ENCODE data around the gene NRIP1.

The NRIP1 gene

DNA sequence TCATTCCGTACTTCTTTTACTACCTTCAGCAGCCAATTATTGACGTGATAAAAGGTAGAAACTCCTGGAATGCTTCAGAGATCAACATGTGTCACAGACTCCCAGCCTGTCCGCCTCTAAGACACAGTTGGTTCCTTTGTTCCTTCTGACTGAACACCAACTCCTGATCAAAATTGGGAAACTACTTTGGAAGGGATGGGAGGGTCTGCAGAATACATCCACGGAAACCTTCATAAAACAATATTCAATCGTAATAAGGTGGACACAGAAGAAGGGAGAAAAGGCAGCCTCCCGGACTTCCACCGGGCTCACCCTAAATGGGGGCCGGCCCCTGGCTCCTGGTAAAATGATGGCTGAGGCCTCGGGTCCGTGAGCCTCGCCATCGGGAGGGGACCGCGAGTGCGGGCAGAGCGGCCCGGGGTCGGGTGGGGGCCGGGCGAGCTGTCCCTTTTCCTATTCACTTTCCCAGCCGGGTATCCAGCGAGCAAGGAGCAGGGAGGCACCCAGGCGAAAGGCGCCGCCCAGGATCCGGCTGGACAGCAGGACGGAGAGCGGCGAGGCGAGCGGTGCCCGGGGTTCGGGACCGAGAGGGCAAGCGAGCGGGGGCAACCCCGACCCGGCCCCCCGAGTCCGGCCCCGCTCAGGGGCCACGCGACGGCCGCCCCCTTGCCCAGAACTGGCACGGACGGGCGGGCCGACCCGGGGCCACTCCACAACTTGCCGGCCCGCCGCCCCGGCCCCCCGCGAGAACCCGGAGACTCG, 805 bp downstream of the NRIP1 start:
- no peak for DNase-seq (ENCODE audit: low read depth)

GRCh38 chr21:15063081-15063813, 1.6 kb downstream of the NRIP1 start:
- no peak for DNase-seq (ENCODE audit: low read depth)

DNA sequence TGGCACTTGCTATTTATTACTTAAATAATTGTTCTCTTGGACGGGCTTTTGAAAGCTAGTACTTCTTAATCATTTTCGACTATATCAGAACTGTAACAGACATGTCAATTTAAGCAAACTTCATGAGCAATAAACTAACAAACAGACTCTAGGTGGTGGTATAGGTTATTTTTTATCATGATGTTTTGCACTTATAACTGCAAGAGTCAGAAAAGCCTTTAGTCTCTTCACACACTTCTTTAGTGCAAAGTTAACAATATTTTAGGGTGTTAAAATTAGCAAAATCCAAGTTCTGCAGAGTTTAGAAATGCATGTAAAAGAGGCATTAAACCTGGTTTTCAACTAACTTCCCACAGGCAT, 2.2 kb downstream of the NRIP1 start:
- no peak for DNase-seq (ENCODE audit: low read depth)

- no peak for DNase-seq (ENCODE audit: low read depth)
Measured at GRCh38 chr21:15061747-15062605, 2.8 kb downstream of the NRIP1 start.

DNA sequence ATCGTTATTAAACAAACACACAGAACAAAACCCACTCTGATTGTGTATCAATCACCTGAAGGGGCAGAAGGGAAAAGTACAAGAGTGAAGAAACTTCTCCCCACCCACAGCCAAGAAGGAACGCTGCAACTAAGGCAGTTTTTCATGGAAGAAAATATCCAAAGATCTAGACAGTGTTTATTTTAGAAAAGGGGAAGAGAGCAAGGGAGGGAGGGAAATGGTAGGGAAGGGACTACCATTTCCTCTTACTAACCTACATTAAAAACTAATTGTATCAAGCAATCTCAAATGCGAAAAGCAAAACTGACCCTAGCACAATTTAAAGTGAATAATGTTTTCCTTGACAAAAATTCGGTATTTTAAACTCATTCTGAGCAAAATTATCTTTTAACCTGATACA, 3.5 kb downstream of the NRIP1 start:
- no peak for DNase-seq (ENCODE audit: low read depth)

DNA sequence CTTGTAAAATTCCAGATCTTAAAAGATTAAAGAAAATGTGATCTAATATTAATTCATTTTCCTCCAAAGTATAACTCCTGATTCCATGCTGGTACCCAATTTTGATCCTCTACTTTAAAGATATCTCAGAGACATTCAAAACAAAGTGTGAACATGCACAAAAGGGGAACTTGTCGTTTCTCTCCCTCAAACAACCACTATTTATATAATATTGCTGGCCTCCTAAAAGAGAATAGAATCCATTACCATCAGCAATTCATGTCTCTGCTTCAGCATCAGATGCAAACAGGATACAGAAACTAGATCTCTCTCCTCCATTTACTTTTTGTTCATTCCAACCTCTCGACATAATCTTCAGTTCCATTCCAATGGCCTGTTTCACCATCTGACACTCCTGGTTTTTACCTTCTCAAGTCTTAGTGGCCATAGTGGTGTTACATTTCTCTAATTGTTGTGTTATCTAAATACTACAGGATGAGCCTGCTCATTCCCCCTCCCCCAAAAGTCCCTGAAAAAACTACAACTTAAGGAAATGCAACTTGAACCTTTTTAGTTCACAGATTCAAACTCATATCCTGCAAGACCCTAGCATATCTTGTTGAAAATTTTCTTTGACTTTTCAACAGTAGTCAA, 4.1 kb downstream of the NRIP1 start:
- DNase-seq (ENCODE audit: low read depth) = no peak

GRCh38 chr21:15059397-15059796, 5.4 kb downstream of the NRIP1 start:
- DNase-seq (ENCODE audit: low read depth) = no peak

- DNase-seq (ENCODE audit: low read depth) = no peak
Measured at GRCh38 chr21:15058854-15059263, 5.9 kb downstream of the NRIP1 start.

DNA sequence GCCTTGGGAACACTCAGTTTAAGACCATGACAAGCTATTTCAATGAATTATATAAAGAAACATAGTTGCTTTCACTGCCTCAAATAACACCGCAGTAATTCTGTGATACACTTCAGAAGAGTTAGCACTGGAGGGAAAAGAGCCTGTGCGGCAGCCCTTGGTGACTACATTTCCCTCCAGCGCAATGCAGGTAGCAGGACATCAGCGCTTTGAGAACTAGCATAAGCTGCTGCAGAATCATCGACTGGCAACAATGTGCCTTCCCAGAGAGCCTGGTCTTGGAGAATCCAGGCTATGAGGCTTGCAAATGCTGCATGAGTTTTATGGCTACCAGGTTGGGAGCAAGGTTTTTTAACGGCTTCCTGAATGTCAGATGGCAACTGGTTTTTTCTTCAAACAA, 7.5 kb downstream of the NRIP1 start:
- DNase-seq (ENCODE audit: low read depth) = no peak

- no peak for DNase-seq (ENCODE audit: low read depth)
Measured at GRCh38 chr21:15054606-15055239, 10.1 kb downstream of the NRIP1 start.

- no peak for DNase-seq (ENCODE audit: low read depth)
Measured at GRCh38 chr21:15054089-15054488, 10.7 kb downstream of the NRIP1 start.

DNA sequence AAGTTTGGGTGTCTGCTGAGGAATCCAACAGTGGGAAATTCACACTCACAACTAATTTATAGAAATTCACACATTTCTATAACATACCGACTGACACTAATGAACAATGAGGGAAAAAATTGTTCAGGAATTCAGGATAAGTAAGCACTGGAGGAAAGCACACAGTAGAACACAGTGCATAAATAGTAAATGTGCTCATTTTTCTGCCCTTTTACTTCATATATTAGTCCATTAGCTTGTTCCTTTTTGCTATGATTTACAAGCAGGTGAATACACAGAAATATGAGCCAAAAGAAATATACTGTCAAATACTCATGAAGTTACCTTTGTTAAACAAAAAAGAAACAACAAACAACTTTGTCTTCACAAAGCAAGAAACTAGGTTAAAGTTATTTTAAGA, 11.3 kb downstream of the NRIP1 start:
- no peak for DNase-seq (ENCODE audit: low read depth)

GRCh38 chr21:15052459-15052763, 12.4 kb downstream of the NRIP1 start:
- no peak for DNase-seq (ENCODE audit: low read depth)

DNA sequence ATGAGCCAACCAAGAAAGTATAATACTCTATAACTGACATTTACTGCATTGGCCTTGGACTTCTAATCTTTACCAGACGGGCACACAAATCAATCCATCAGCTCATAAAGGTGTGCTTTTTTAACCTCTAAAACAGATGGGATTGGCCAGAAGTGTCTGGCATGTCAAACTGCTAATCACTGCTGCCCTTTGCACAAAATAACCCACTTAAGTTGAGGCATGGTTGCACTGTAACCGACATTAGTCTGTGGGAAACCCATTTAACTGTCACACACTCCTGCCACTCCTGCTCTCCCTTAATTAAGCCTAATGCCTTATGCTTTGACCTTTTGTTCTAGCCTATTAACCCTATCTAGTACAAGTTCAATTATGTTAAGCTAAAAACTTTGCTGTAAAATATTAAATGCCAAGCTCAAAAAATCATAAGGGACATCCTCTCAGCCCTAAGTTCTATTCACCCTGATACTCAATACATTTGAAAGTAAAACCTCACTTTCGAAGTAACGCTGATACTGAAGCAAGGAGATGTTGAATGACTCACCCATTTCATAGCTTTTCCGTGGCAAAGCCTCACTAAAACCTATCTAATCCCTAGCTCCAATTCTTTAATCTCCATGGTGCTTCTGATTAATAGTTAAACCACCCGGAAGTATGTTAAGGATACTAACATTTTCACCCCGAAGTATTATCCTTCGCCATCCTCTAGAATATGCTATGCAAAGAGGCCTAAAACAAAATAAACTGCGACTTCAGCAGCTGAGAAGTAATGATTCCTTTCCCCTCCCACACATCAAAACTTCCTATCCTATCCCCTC, 12.9 kb downstream of the NRIP1 start:
- no peak for DNase-seq (ENCODE audit: low read depth)

DNA sequence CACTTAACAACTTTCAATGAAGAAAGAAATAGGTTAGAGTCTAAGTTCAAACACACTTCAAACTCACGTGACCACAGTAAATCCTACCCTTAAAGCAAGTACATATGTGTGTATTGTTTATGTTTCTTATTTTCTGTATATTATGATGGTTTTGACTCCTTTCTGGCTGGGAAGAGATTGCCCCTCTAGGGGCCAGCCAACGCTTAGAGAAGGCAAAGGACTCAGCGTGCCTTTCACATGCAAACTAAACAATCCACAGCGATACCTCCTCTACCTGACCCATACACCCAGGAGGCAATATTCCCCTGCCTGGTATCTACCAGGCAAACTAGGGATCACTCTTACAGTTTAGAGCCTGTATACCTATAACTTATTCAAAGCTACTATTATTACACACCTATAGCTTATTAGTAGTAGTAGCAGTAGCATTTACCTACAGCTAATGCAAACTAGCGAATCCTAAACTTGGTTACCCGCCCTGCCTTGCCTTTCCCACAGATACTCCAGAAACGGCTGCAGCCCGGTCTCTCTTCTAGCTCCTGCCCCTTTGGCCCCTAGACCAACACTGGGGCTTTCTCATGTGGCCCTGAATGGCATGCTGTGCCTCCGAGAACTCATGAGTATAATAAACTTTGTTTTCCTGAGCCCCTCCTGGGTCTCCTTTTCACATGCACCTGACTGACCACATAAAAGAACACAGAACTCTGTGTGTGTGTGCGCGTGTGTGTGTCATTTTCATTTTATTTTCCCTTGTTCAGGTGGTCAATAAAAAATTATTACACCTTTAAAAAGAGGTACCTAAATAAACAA, 14.0 kb downstream of the NRIP1 start:
- no peak for DNase-seq (ENCODE audit: low read depth)

GRCh38 chr21:15045017-15045416, 19.8 kb downstream of the NRIP1 start:
- no peak for DNase-seq (ENCODE audit: low read depth)

GRCh38 chr21:15042531-15042930, 22.3 kb downstream of the NRIP1 start:
- no peak for DNase-seq (ENCODE audit: low read depth)

GRCh38 chr21:15039607-15040299, 25.0 kb downstream of the NRIP1 start:
- no peak for DNase-seq (ENCODE audit: low read depth)

DNA sequence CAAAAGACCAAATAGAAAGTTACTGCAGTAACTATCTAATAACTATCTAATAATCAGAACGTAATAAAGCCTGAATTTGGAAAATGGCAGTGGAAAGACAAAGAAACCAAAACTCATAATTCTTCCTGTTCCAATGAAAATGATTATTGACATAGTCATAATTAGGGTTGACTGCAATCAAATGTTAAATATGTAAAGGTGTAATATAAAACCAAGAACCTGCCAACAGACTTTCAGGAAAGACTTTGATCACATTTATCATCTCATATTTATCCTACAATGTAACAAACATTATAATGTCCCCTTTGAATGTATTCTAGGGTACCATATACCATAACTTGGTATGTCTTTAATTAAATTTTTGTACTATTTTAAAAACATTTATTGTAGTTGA, 26.9 kb downstream of the NRIP1 start:
- DNase-seq (ENCODE audit: low read depth) = no peak
